ENCODE results near the gene BSX. TPM values are rescaled to one million over a fixed set of nuclear protein-coding genes. Genes with fewer than 3 reads are reported as not detected.

Gene BSX
- total RNA-seq, 1 experiment from 2014 or later = not detected

GRCh38 chr11:122995526-122995925, 13.9 kb upstream of the BSX start:
- H3F3A ChIP-seq (ENCODE audit: low read length, unreplicated experiment) = no peaks in the 10 kb centered on the region
- ATAC-seq (no peak), DNase-seq (no peak)
- H3K79me2 ChIP-seq (ENCODE audit: low read length) = no peaks in the 10 kb centered on the region
- no peak overlapping the region for H3K4me3 ChIP-seq (ENCODE audit: low read length)
- H3K4me1 ChIP-seq (ENCODE audit: insufficient read depth, low read length) = no peaks in the 10 kb centered on the region
- H4K20me1 ChIP-seq (ENCODE audit: low read length) = no peaks in the 10 kb centered on the region
- H3K9me2 ChIP-seq (replicated peaks; ENCODE audit: low read length) = no peaks in the 10 kb centered on the region
- POLR2A ChIA-PET (ENCODE audit: unreplicated experiment) = no interaction called here
- H3K9ac ChIP-seq (ENCODE audit: low read length) = no peak overlapping the region
- no peak for TF ChIP-seq EZH2phosphoT487 (IDR thresholded peaks at IDR 0.05; ENCODE audit: borderline replicate concordance, low read length)
- TF ChIP-seq CTCF (conservative IDR thresholded peaks at IDR 0.05; ENCODE audit: low read depth, low read length) = no peak
- TF ChIP-seq EZH2 (IDR thresholded peaks at IDR 0.05; ENCODE audit: low read length, unreplicated experiment) = no peak
- no TSS peak for BruUV-seq (replicated peaks)
- no peak overlapping the region for H2AFZ ChIP-seq (ENCODE audit: low read length)
- no peak overlapping the region for H3K4me2 ChIP-seq (ENCODE audit: low read length)
- H3K36me3 ChIP-seq (ENCODE audit: low read depth, low read length) = no peaks in the 10 kb centered on the region
- intact Hi-C loops (cut with micrococcal nuclease) = no loop called here
- CTCF ChIA-PET = no interaction called here
- no peaks in the 10 kb centered on the region for H3K9me3 ChIP-seq (ENCODE audit: low read length)
- H3K27me3 ChIP-seq (ENCODE audit: low read length) = peaks cover 52% of the 10 kb centered on the region
- H3K27ac ChIP-seq (ENCODE audit: low read length) = no peak overlapping the region

DNA sequence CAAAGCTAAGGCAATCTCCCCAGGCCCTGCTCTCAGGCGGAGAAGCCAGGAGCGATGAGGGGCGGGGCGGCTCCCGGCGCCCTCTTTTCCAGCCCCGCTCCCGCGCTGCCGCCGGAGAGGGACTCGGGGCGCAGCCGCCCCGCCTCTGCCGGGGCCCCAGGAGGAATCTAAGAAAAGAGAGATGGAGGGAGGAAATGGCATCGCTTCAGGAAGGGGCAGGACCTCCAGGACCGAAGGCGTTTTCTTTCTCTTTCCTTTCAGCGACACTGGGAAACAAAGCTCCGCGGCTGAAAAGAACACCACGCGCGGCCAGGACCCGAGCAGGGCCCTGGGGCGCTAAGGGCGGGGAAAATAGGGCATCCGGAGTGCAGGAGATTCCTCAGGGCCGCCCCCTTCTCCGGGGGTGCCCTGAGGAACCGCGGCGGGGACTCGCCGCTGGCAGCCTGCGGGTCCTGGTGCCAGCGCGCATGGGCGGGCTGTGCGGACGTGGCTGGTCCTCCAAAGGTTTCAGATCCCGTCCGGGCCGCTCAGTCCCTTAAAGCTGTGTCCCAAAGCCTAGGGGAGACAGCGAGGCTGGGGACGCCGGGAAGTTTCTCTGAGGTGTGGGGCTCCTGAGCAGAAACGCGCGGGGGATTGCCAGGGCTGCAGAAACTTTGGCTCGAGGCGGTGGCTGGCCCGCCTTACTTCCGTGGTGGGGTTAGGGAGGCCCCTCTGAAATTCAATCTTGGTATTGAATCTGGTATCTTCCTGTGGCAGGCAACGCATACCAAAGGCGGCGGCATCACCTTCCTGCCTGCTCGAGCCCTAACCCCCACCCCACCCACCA, 2.8 kb upstream of the BSX start:
- intact Hi-C loops (cut with micrococcal nuclease) = no loop called here
- peak overlapping the region; percentile 62 for H3K4me3 ChIP-seq (ENCODE audit: low read length)
- DNase-seq = no peak
- H3K27ac ChIP-seq (ENCODE audit: low read length) = no peak overlapping the region
- peak overlapping the region; percentile 57 for H2AFZ ChIP-seq (ENCODE audit: low read length)
- BruUV-seq (replicated peaks) = no TSS peak
- H3F3A ChIP-seq (ENCODE audit: low read length, unreplicated experiment) = no peaks in the 10 kb centered on the region
- no peaks in the 10 kb centered on the region for H4K20me1 ChIP-seq (ENCODE audit: low read length)
- peak overlapping the region; percentile 72 for H3K4me2 ChIP-seq (ENCODE audit: low read length)
- H3K27me3 ChIP-seq (ENCODE audit: low read length) = peaks cover 94% of the 10 kb centered on the region
- H3K36me3 ChIP-seq (ENCODE audit: low read depth, low read length) = no peaks in the 10 kb centered on the region
- H3K9me3 ChIP-seq (ENCODE audit: low read length) = no peaks in the 10 kb centered on the region
- H3K4me1 ChIP-seq (ENCODE audit: insufficient read depth, low read length) = no peaks in the 10 kb centered on the region
- H3K9me2 ChIP-seq (replicated peaks; ENCODE audit: low read length) = no peaks in the 10 kb centered on the region
- POLR2A ChIA-PET (ENCODE audit: unreplicated experiment) = no interaction called here
- peak; percentile 63 for ATAC-seq
- no peak overlapping the region for H3K9ac ChIP-seq (ENCODE audit: low read length)
- TF ChIP-seq CTCF (conservative IDR thresholded peaks at IDR 0.05; ENCODE audit: low read depth, low read length) = no peak
- peak; percentile 56; the same call in 1 of the 2 replicates for TF ChIP-seq EZH2phosphoT487 (IDR thresholded peaks at IDR 0.05; ENCODE audit: borderline replicate concordance, low read length)
- peak; percentile 83 for TF ChIP-seq EZH2 (IDR thresholded peaks at IDR 0.05; ENCODE audit: low read length, unreplicated experiment)
- CTCF ChIA-PET = no interaction called here
- no peaks in the 10 kb centered on the region for H3K79me2 ChIP-seq (ENCODE audit: low read length)
